IMR-90 (cell line): ENCODE results near the gene PRKRA. TPM values are rescaled to one million over a fixed set of nuclear protein-coding genes. Genes with fewer than 3 reads are reported as not detected.

ENCODE experiments used
- ATAC-seq: fragments of 200-7000 bp; cut with Tn5 transposase; 2 replicates; pipeline ENCODE4 v1.9.1; 2020; ENCODE audit warnings: low read depth, mild to moderate bottlenecking, moderate library complexity
- BruUV-seq: library from RNA; stranded (reverse); fragments of 400-500 nt; replicated peaks from 2 replicates; lab custom pipeline; 2021; lab: Mats Ljungman, UMichigan
- CTCF ChIA-PET: fragments of 300-600 bp; formaldehyde crosslinking; extraction: SDS; loops from one replicate; lab custom pipeline; 2021; ENCODE audit warnings: antibody characterized with exemption; lab: Yijun Ruan, JAX
- POLR2A ChIA-PET: fragments of 300-600 bp; sonication (Branson Sonifier 250); formaldehyde crosslinking; loops from one replicate; lab custom pipeline; 2022; ENCODE audit warnings: antibody characterized with exemption; ENCODE audit not compliant: unreplicated experiment; lab: Charles Lee
- DNase-seq: peaks from one replicate; pipeline ENCODE4 v3.0.0; 2013
- H2AFZ ChIP-seq: replicated peaks from 2 replicates; pipeline ENCODE3; 2013; ENCODE audit warnings: low read length, mild to moderate bottlenecking; ENCODE audit not compliant: poor library complexity
- H2AK5ac ChIP-seq: 2 replicates; pipeline ENCODE4 v1.6.1; 2013; ENCODE audit warnings: low read depth, low read length, inconsistent platforms
- H2AK9ac ChIP-seq: replicated peaks from 2 replicates; pipeline ENCODE3; 2013; ENCODE audit warnings: mild to moderate bottlenecking, low read depth, low read length, moderate library complexity; ENCODE audit not compliant: poor library complexity
- H2BK120ac ChIP-seq: 2 replicates; pipeline ENCODE4 v1.6.1; 2013; ENCODE audit warnings: low read depth, low read length, inconsistent platforms
- H2BK15ac ChIP-seq: 3 replicates; pipeline ENCODE4 v1.6.1; 2013; ENCODE audit warnings: low read depth, low read length, inconsistent platforms
- H2BK20ac ChIP-seq: 2 replicates; pipeline ENCODE4 v1.6.1; 2013; ENCODE audit warnings: low read depth, mild to moderate bottlenecking, inconsistent platforms, low read length, moderate library complexity
- H2BK5ac ChIP-seq: 2 replicates; pipeline ENCODE4 v1.6.1; 2013; ENCODE audit warnings: mild to moderate bottlenecking, low read depth, low read length, inconsistent platforms; ENCODE audit not compliant: poor library complexity, severe bottlenecking
- H3K14ac ChIP-seq: replicated peaks from 2 replicates; pipeline ENCODE4 v1.6.1; 2013; ENCODE audit warnings: low read depth, low read length, inconsistent platforms
- H3K18ac ChIP-seq: 2 replicates; pipeline ENCODE4 v1.6.1; 2013; ENCODE audit warnings: low read depth, low read length, control low read depth
- H3K23ac ChIP-seq: 2 replicates; pipeline ENCODE4 v1.6.1; 2013; ENCODE audit warnings: low read depth, low read length, inconsistent platforms
- H3K27ac ChIP-seq: 2 replicates; pipeline ENCODE4 v1.5.1; 2013; ENCODE audit warnings: mild to moderate bottlenecking, control low read depth, low read length; ENCODE audit not compliant: insufficient read depth
- H3K27me3 ChIP-seq: 2 replicates; pipeline ENCODE4 v1.6.1; 2013; ENCODE audit warnings: low read length; ENCODE audit not compliant: control insufficient read depth, insufficient read depth
- H3K36me3 ChIP-seq: 2 replicates; pipeline ENCODE4 v1.6.1; 2013; ENCODE audit warnings: low read length, mixed read lengths; ENCODE audit not compliant: control insufficient read depth, insufficient read depth
- H3K4ac ChIP-seq: 2 replicates; pipeline ENCODE4 v1.6.1; 2013; ENCODE audit warnings: low read depth, low read length, inconsistent platforms
- H3K4me1 ChIP-seq: 2 replicates; pipeline ENCODE4 v1.6.1; 2013; ENCODE audit warnings: low read length, mixed read lengths; ENCODE audit not compliant: control insufficient read depth, insufficient read depth
- H3K4me2 ChIP-seq: 2 replicates; pipeline ENCODE4 v1.6.1; 2013; ENCODE audit warnings: low read depth, mild to moderate bottlenecking, control low read depth, low read length, moderate library complexity
- H3K4me3 ChIP-seq: 2 replicates; pipeline ENCODE4 v1.5.1; 2013; ENCODE audit warnings: low read depth, mild to moderate bottlenecking, control low read depth, low read length, moderate library complexity; ENCODE audit not compliant: insufficient read depth
- H3K56ac ChIP-seq: 2 replicates; pipeline ENCODE4 v1.6.1; 2013; ENCODE audit warnings: low read length, inconsistent platforms; ENCODE audit not compliant: insufficient read depth; ENCODE audit errors: extremely low read depth
- H3K79me1 ChIP-seq, 2 experiments: 2 replicates each; pipeline ENCODE4 v1.6.1; 2013; ENCODE audit warnings: low read length in 2 of 2, inconsistent platforms in 1 of 2, low read depth in 1 of 2
- H3K9ac ChIP-seq: 2 replicates; pipeline ENCODE4 v1.6.1; 2013; ENCODE audit warnings: low read depth, low read length, control low read depth
- H3K9me1 ChIP-seq: 2 replicates; pipeline ENCODE4 v1.6.1; 2013; ENCODE audit warnings: low read length, inconsistent platforms; ENCODE audit not compliant: insufficient read depth
- H3K9me3 ChIP-seq: 2 replicates; pipeline ENCODE4 v1.6.1; 2013; ENCODE audit warnings: low read length; ENCODE audit not compliant: control insufficient read depth, insufficient read depth
- H4K20me1 ChIP-seq: 2 replicates; pipeline ENCODE4 v1.6.1; 2013; ENCODE audit warnings: low read length, inconsistent platforms; ENCODE audit not compliant: insufficient read depth
- H4K5ac ChIP-seq: 2 replicates; pipeline ENCODE4 v1.6.1; 2013; ENCODE audit warnings: mild to moderate bottlenecking, low read depth, low read length, control low read depth
- H4K8ac ChIP-seq, 2 experiments: 2 replicates each; pipeline ENCODE4 v1.6.1; 2013; ENCODE audit warnings: low read depth in 2 of 2, low read length in 2 of 2, control low read depth in 1 of 2, inconsistent platforms in 1 of 2
- H4K91ac ChIP-seq: 2 replicates; pipeline ENCODE4 v1.6.1; 2013; ENCODE audit warnings: low read depth, low read length, inconsistent platforms; ENCODE audit not compliant: insufficient read depth
- BHLHE40 ChIP-seq: fragments of 150-350 bp; IDR thresholded peaks from 2 replicates; pipeline ENCODE4 v1.6.1; 2016; ENCODE audit warnings: mild to moderate bottlenecking, low read depth, low read length
- CEBPB ChIP-seq: IDR thresholded peaks from 2 replicates; pipeline ENCODE4 v1.6.1; 2012; ENCODE audit warnings: low read depth, low read length, improper control_type of control experiment
- CHD1 ChIP-seq: IDR thresholded peaks from 2 replicates; pipeline ENCODE4 v1.6.1; 2012; ENCODE audit warnings: low read depth, low read length, improper control_type of control experiment
- FOS ChIP-seq: fragments of 150-350 bp; IDR thresholded peaks from 2 replicates; pipeline ENCODE4 v1.6.1; 2016; ENCODE audit warnings: low read depth, low read length
- MAFK ChIP-seq: IDR thresholded peaks from 2 replicates; pipeline ENCODE4 v1.6.1; 2012; ENCODE audit warnings: low read depth, low read length, improper control_type of control experiment
- MAZ ChIP-seq: IDR thresholded peaks from 2 replicates; pipeline ENCODE4 v1.6.1; 2012; ENCODE audit warnings: low read depth, mild to moderate bottlenecking, low read length, improper control_type of control experiment, moderate library complexity, borderline replicate concordance
- MXI1 ChIP-seq: IDR thresholded peaks from 2 replicates; pipeline ENCODE4 v1.6.1; 2012; ENCODE audit warnings: low read depth, mild to moderate bottlenecking, low read length, moderate library complexity, borderline replicate concordance
- NFE2L2 ChIP-seq: fragments of 150-350 bp; IDR thresholded peaks from 2 replicates; pipeline ENCODE4 v1.6.1; 2016; ENCODE audit warnings: low read depth, mild to moderate bottlenecking, low read length
- POLR2A ChIP-seq: IDR thresholded peaks from 2 replicates; pipeline ENCODE4 v1.6.1; 2012; ENCODE audit warnings: mild to moderate bottlenecking, low read depth, low read length
- RAD21 ChIP-seq: IDR thresholded peaks from 2 replicates; pipeline ENCODE4 v1.6.1; 2012; ENCODE audit warnings: low read length, improper control_type of control experiment
- RCOR1 ChIP-seq: IDR thresholded peaks from 2 replicates; pipeline ENCODE4 v1.6.1; 2012; ENCODE audit warnings: mild to moderate bottlenecking, low read length, improper control_type of control experiment; ENCODE audit not compliant: insufficient replicate concordance
- RFX5 ChIP-seq: IDR thresholded peaks from 2 replicates; pipeline ENCODE4 v1.8.0; 2012; ENCODE audit warnings: low read depth, mild to moderate bottlenecking, low read length, moderate library complexity
- SMC3 ChIP-seq: fragments of 150-350 bp; IDR thresholded peaks from 2 replicates; pipeline ENCODE4 v1.6.1; 2016; ENCODE audit warnings: low read depth, mild to moderate bottlenecking, antibody characterized with exemption, low read length, moderate library complexity
- WGBS, 2 experiments: methylation state at CpG; one replicate each; pipeline versions ENCODE4 v1.1.5 to v1.1.7; 2013; ENCODE audit warnings: missing lambda C conversion rate in 2 of 2; ENCODE audit not compliant: insufficient read length in 1 of 2; ENCODE audit errors: extremely low coverage in 2 of 2; 5-methylcytosine and 5-hydroxymethylcytosine counted together
- dilution Hi-C: fragments of 300-500 bp; cut with HindIII; formaldehyde crosslinking; loops from one replicate; pipeline ENCODE4 v1.14.3; 2018; ENCODE audit warnings: low sequenced_read_pairs; ENCODE audit not compliant: unreplicated experiment
- in situ Hi-C: fragments of 300-500 bp; cut with MboI; formaldehyde crosslinking; loops from 3 replicates; pipeline ENCODE4 v1.14.3; 2019; ENCODE audit warnings: low sequenced_read_pairs, inconsistent platforms, mixed read lengths
- intact Hi-C: fragments of 100-400 bp; cut with micrococcal nuclease; formaldehyde crosslinking; loops from 2 replicates; pipeline ENCODE4 v1.10.0; 2022
- polyA plus RNA-seq, 3 experiments: library from polyadenylated mRNA; depleted of rRNA; stranded (reverse); fragments of >200 nt; gene quantifications; 2 replicates each; pipeline ENCODE4 v1.2.3, GENCODE V29; 2012; ENCODE audit warnings: low replicate concordance in 1 of 3
- total RNA-seq: library from RNA; depleted of rRNA; stranded (reverse); fragments of >200 nt; gene quantifications from 2 replicates; pipeline ENCODE4 v1.2.3, GENCODE V29; 2012
- TF ChIP-seq, protein P1 (sequence below): conservative IDR thresholded peaks from 2 replicates; pipeline ENCODE4 v1.5.1; 2012; ENCODE audit warnings: mild to moderate bottlenecking, low read depth, low read length, improper control_type of control experiment
- TF ChIP-seq, protein P2 (sequence below): fragments of 150-350 bp; IDR thresholded peaks from 2 replicates; pipeline ENCODE4 v1.6.1; 2016; ENCODE audit warnings: low read depth, mild to moderate bottlenecking, low read length, moderate library complexity, borderline replicate concordance
- TF ChIP-seq, protein P3 (sequence below): fragments of 150-350 bp; IDR thresholded peaks from 2 replicates; pipeline ENCODE4 v1.6.1; 2017; ENCODE audit warnings: mild to moderate bottlenecking, antibody characterized with exemption, low read length, low read depth

The PRKRA gene
- total and polyA plus RNA-seq, 2 of the 4 experiments (the other 2 are of a cell fraction) = 39.5 to 53.6 TPM

DNA sequence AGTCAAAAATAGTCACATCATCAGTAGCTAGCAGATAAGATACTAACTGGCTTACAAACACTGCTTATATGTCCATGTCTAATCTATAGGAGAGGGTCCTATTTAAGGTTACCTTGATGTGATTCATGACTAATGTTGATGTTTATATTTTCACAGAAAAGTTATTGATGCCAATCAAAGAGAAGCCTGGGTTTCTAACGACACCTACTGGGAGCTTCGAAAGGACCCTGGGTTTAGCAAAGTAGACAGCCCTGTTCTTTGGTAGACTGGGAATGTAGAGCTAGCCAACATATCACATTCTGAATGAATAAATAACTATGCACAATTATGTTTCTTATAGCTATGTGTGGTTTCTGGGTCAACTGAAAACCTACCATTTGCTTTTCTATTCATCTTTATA lies 55.7 kb downstream of the PRKRA start:
- H4K5ac ChIP-seq = no peak overlapping the region
- intact Hi-C loops (no loop called here), dilution Hi-C loops (no loop called here), in situ Hi-C loops (no loop called here)
- CTCF ChIA-PET = interaction anchor here (0.7 to 2.4 kb wide), 4 partner anchors 19 to 89 kb away, joined by 3 to 9 read pairs (median 6); no protein-coding TSS in a partner anchor
- no peak overlapping the region for H3K4me3 ChIP-seq
- H2BK15ac ChIP-seq = no peak overlapping the region
- H3K27ac ChIP-seq = no peak overlapping the region
- no peak overlapping the region for H3K56ac ChIP-seq
- H2AK9ac ChIP-seq = no peak overlapping the region
- no CpG with 5 or more reads among the region's 2 CpGs for WGBS, 2 experiments
- no peaks in the 10 kb centered on the region for H3K4me1 ChIP-seq
- H3K4me2 ChIP-seq = no peak overlapping the region
- H4K91ac ChIP-seq = no peak overlapping the region
- H3K23ac ChIP-seq = no peak overlapping the region
- no peaks in the 10 kb centered on the region for H3K27me3 ChIP-seq
- no peaks in the 10 kb centered on the region for H3K36me3 ChIP-seq
- no peak overlapping the region for H3K14ac ChIP-seq
- no peak overlapping the region for H2BK5ac ChIP-seq
- no peak overlapping the region for H3K18ac ChIP-seq
- BruUV-seq = no TSS peak
- H3K9ac ChIP-seq = no peak overlapping the region
- H2AFZ ChIP-seq = no peak overlapping the region
- H3K79me1 ChIP-seq = no peaks in the 10 kb centered on the region
- no peaks in the 10 kb centered on the region for H4K20me1 ChIP-seq
- DNase-seq = no peak
- no peaks in the 10 kb centered on the region for H3K9me1 ChIP-seq
- H2BK120ac ChIP-seq = no peak overlapping the region
- POLR2A ChIA-PET = no interaction called here
- no peaks in the 10 kb centered on the region for H3K9me3 ChIP-seq
- ATAC-seq = no peak
- H3K4ac ChIP-seq = no peak overlapping the region
- H2BK20ac ChIP-seq = no peak overlapping the region
- H4K8ac ChIP-seq = no peak overlapping the region
- TF ChIP-seq CEBPB (no peak), MXI1 (no peak), MAFK (no peak), POLR2A (no peak), RCOR1 (no peak), MAZ (no peak), SMC3 (no peak), NFE2L2 (no peak), FOS (no peak), CHD1 (no peak), RFX5 (no peak), BHLHE40 (no peak), RAD21 (no peak)
- TF ChIP-seq, protein P1, sequence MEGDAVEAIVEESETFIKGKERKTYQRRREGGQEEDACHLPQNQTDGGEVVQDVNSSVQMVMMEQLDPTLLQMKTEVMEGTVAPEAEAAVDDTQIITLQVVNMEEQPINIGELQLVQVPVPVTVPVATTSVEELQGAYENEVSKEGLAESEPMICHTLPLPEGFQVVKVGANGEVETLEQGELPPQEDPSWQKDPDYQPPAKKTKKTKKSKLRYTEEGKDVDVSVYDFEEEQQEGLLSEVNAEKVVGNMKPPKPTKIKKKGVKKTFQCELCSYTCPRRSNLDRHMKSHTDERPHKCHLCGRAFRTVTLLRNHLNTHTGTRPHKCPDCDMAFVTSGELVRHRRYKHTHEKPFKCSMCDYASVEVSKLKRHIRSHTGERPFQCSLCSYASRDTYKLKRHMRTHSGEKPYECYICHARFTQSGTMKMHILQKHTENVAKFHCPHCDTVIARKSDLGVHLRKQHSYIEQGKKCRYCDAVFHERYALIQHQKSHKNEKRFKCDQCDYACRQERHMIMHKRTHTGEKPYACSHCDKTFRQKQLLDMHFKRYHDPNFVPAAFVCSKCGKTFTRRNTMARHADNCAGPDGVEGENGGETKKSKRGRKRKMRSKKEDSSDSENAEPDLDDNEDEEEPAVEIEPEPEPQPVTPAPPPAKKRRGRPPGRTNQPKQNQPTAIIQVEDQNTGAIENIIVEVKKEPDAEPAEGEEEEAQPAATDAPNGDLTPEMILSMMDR = no peak
- TF ChIP-seq, protein P2, sequence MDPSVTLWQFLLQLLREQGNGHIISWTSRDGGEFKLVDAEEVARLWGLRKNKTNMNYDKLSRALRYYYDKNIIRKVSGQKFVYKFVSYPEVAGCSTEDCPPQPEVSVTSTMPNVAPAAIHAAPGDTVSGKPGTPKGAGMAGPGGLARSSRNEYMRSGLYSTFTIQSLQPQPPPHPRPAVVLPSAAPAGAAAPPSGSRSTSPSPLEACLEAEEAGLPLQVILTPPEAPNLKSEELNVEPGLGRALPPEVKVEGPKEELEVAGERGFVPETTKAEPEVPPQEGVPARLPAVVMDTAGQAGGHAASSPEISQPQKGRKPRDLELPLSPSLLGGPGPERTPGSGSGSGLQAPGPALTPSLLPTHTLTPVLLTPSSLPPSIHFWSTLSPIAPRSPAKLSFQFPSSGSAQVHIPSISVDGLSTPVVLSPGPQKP = no peak
- TF ChIP-seq, protein P3, sequence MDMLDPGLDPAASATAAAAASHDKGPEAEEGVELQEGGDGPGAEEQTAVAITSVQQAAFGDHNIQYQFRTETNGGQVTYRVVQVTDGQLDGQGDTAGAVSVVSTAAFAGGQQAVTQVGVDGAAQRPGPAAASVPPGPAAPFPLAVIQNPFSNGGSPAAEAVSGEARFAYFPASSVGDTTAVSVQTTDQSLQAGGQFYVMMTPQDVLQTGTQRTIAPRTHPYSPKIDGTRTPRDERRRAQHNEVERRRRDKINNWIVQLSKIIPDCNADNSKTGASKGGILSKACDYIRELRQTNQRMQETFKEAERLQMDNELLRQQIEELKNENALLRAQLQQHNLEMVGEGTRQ = no peak
- H2AK5ac ChIP-seq = no peak overlapping the region
